ENCODE results near the gene CTU1. TPM values are rescaled to one million over a fixed set of nuclear protein-coding genes. Genes with fewer than 3 reads are reported as not detected.

The CTU1 gene
- total RNA-seq, 1 donor = 4.3 TPM

DNA sequence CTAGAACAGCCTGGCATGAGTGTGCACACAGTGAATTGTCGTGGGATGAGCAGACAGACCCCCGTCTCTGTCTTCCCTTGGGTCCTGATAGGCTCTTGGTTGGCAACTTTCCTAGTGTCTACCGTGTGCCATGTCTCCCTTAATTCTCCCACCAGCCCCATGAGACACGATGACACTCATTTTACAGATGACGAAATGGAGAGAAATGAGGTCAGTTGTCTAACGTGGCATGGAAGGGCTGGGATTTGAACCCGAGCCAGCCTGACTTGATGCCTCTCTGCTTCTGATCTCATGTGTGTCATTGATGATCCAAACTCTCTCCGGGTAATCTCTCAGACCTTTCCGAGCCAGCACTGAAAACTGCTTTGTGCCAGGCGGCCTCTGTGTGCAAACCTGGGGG is 17.1 kb downstream of the CTU1 start:
- TF ChIP-seq, protein P1, sequence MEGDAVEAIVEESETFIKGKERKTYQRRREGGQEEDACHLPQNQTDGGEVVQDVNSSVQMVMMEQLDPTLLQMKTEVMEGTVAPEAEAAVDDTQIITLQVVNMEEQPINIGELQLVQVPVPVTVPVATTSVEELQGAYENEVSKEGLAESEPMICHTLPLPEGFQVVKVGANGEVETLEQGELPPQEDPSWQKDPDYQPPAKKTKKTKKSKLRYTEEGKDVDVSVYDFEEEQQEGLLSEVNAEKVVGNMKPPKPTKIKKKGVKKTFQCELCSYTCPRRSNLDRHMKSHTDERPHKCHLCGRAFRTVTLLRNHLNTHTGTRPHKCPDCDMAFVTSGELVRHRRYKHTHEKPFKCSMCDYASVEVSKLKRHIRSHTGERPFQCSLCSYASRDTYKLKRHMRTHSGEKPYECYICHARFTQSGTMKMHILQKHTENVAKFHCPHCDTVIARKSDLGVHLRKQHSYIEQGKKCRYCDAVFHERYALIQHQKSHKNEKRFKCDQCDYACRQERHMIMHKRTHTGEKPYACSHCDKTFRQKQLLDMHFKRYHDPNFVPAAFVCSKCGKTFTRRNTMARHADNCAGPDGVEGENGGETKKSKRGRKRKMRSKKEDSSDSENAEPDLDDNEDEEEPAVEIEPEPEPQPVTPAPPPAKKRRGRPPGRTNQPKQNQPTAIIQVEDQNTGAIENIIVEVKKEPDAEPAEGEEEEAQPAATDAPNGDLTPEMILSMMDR (IDR thresholded peaks at IDR 0.05; ENCODE audit: extremely low read depth, low read depth, low read length) = no peak
- H3K79me2 ChIP-seq (ENCODE audit: insufficient read depth, low read length) = no peaks in the 10 kb centered on the region
- no peak overlapping the region for H3K4me2 ChIP-seq (ENCODE audit: insufficient read depth, low read length)
- H2AFZ ChIP-seq (ENCODE audit: low read length) = no peak overlapping the region
- no peak overlapping the region for H3K27ac ChIP-seq (ENCODE audit: low read depth, low read length)
- no peaks in the 10 kb centered on the region for H3K4me1 ChIP-seq (ENCODE audit: insufficient read depth, low read length)
- no peaks in the 10 kb centered on the region for H3K9me3 ChIP-seq (ENCODE audit: low read depth, low read length)
- peak; percentile 79 for DNase-seq (ENCODE audit: insufficient read length, low spot score, missing footprints)
- no peak overlapping the region for H3K4me3 ChIP-seq (ENCODE audit: insufficient read depth, low read length)
- H3K27me3 ChIP-seq (ENCODE audit: insufficient read depth, low read length) = no peaks in the 10 kb centered on the region
- no peaks in the 10 kb centered on the region for H3K36me3 ChIP-seq (ENCODE audit: insufficient read depth, low read length)
- peaks cover 14% of the 10 kb centered on the region for H4K20me1 ChIP-seq (ENCODE audit: insufficient read depth, low read length)

- Histone ChIP-seq H3K4me3 (ENCODE audit: insufficient read depth, low read length) (no peak overlapping the region), H3K36me3 (ENCODE audit: insufficient read depth, low read length) (no peaks in the 10 kb centered on the region), H3K79me2 (ENCODE audit: insufficient read depth, low read length) (no peaks in the 10 kb centered on the region), H4K20me1 (ENCODE audit: insufficient read depth, low read length) (peaks cover 11% of the 10 kb centered on the region), H3K4me2 (ENCODE audit: insufficient read depth, low read length) (no peak overlapping the region), H2AFZ (ENCODE audit: low read length) (no peak overlapping the region), H3K27ac (ENCODE audit: low read depth, low read length) (no peak overlapping the region), H3K9me3 (ENCODE audit: low read depth, low read length) (no peaks in the 10 kb centered on the region), H3K27me3 (ENCODE audit: insufficient read depth, low read length) (no peaks in the 10 kb centered on the region), H3K4me1 (ENCODE audit: insufficient read depth, low read length) (no peaks in the 10 kb centered on the region)
- TF ChIP-seq, protein P1 (IDR thresholded peaks at IDR 0.05; ENCODE audit: extremely low read depth, low read depth, low read length) = no peak
- peak; percentile 62 for DNase-seq (ENCODE audit: insufficient read length, low spot score, missing footprints)
These were observed 17.7 kb downstream of the CTU1 start for GRCh38 chr19:51090471-51090870.

DNA sequence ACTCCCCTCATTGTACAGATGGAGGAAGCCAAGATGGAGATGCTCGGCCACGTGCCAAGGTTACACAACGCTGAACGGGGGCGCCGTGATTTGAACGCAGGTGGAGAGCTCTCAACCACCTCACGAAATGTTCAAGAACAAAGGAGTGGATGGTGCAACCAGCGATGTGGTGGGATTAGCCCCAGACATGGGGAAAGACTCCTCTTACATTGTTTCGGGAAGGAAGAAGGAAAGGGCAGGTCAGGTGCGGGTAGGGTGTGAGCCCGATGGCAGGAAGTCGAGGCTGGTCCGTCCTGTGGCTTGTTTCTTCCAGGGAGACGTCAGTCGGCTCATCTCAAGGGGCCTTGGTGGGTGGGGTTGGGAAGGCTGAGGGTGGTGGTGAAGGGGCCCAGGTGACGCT is 18.4 kb downstream of the CTU1 start:
- Histone ChIP-seq H3K4me2 (ENCODE audit: insufficient read depth, low read length) (no peak overlapping the region), H3K4me1 (ENCODE audit: insufficient read depth, low read length) (no peaks in the 10 kb centered on the region), H3K27me3 (ENCODE audit: insufficient read depth, low read length) (no peaks in the 10 kb centered on the region), H4K20me1 (ENCODE audit: insufficient read depth, low read length) (peaks cover 11% of the 10 kb centered on the region), H2AFZ (ENCODE audit: low read length) (no peak overlapping the region), H3K79me2 (ENCODE audit: insufficient read depth, low read length) (no peaks in the 10 kb centered on the region), H3K27ac (ENCODE audit: low read depth, low read length) (no peak overlapping the region), H3K36me3 (ENCODE audit: insufficient read depth, low read length) (no peaks in the 10 kb centered on the region), H3K9me3 (ENCODE audit: low read depth, low read length) (no peaks in the 10 kb centered on the region), H3K4me3 (ENCODE audit: insufficient read depth, low read length) (no peak overlapping the region)
- TF ChIP-seq, protein P1 (IDR thresholded peaks at IDR 0.05; ENCODE audit: extremely low read depth, low read depth, low read length) = no peak
- peak; percentile 74 for DNase-seq (ENCODE audit: insufficient read length, low spot score, missing footprints)

DNA sequence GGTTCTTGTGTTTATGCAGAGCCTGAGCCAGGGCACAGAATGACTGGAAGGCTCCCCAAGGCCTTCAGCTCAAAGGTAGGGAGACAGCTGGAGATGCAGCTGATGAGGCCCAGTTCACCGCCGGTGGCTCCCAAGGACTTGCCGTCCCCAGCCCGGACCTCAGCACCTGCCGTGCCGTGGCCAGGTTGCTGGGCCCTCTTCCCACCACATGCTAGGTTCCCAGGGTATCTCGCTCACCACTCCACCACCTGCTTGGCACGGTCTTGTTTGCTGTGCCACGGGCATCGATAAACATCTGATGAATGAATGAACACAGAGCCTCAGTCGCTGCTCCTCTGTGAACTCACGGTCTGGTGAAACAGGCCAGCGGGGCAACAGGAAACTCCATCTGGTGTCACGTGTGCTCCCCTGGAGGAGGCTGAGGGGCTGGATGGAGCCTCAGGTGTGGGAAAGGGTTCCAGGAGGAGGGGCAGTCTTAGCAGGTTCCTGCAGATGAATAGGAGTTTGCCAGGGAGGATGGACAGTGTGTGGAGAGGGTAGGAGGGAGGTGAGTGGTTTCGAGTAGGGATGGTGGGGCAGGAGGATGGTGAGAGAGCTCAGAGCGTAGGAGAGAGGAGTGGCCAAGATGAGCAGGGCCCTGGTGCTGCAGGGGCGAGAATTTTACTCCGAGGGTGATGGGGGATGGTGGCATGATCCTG is 21.9 kb downstream of the CTU1 start:
- TF ChIP-seq, protein P1 (IDR thresholded peaks at IDR 0.05; ENCODE audit: extremely low read depth, low read depth, low read length) = no peak

More for the DNA sequence above, 21.9 kb downstream of the CTU1 start:
- DNase-seq (ENCODE audit: insufficient read length, low spot score, missing footprints) = peak; percentile 67
- Histone ChIP-seq H3K4me1 (ENCODE audit: insufficient read depth, low read length) (no peaks in the 10 kb centered on the region), H4K20me1 (ENCODE audit: insufficient read depth, low read length) (no peaks in the 10 kb centered on the region), H3K4me2 (ENCODE audit: insufficient read depth, low read length) (no peak overlapping the region), H2AFZ (ENCODE audit: low read length) (no peak overlapping the region), H3K36me3 (ENCODE audit: insufficient read depth, low read length) (no peaks in the 10 kb centered on the region), H3K27me3 (ENCODE audit: insufficient read depth, low read length) (no peaks in the 10 kb centered on the region), H3K27ac (ENCODE audit: low read depth, low read length) (no peak overlapping the region), H3K4me3 (ENCODE audit: insufficient read depth, low read length) (no peak overlapping the region), H3K9me3 (ENCODE audit: low read depth, low read length) (no peaks in the 10 kb centered on the region), H3K79me2 (ENCODE audit: insufficient read depth, low read length) (no peaks in the 10 kb centered on the region)

Data from osteoblast (primary cell).